ENCODE measurements around the gene CCDC136. TPM values are rescaled to one million over a fixed set of nuclear protein-coding genes. Genes with fewer than 3 reads are reported as not detected.

Gene CCDC136
- total RNA-seq (2022; extraction: Qiagen RNA extraction; ENCODE audit: low read depth): 1.1 to 2.3 TPM (median 2.2 TPM) in 5 replicates

DNA sequence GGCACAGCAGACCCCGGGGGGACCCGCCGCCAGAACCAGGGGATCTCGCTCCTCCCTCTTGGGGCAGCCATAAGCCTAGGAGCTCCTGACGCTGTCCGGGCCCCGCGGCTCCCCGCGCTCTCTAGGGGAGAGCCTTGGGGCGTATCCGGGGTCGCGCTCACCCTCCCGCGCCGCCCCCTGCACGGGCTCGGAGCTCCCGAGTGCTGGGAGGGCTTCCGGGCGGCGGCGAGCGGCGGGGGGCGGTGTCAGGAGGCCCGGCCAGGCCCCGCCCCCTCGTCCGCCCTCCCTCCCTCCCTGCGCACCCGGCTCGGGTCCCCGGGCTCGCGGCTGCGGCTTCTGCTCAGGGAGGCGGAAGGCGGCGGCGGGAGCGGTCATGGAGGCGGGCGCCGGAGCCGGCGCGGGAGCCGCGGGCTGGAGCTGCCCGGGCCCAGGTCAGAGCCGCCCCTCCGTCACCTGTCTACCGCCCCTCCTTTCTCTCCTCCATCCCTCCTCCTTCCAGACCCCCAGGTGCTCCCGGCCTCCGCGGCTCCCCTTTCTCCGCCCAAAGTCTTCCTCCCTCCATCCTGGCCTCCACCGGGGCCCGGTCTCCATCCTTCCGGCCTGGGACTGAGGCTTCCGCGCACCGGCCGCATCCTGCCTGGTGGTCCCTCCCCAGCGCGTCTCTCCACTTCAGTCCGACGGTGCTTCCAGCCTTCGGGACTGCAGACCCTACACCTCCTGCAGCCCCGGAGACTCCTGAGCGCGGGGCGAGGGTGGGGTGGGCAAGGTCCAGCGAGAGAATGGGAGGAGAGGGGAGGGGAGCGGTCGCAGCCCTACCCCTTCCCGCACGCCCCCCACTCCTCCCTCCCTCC is at the start of gene CCDC136:
Gene CCDC136, plus strand, starts transcription at position 848 of the 851 bp plus-strand sequence. CDS start 444 bp downstream, outside the sequence.

DNA sequence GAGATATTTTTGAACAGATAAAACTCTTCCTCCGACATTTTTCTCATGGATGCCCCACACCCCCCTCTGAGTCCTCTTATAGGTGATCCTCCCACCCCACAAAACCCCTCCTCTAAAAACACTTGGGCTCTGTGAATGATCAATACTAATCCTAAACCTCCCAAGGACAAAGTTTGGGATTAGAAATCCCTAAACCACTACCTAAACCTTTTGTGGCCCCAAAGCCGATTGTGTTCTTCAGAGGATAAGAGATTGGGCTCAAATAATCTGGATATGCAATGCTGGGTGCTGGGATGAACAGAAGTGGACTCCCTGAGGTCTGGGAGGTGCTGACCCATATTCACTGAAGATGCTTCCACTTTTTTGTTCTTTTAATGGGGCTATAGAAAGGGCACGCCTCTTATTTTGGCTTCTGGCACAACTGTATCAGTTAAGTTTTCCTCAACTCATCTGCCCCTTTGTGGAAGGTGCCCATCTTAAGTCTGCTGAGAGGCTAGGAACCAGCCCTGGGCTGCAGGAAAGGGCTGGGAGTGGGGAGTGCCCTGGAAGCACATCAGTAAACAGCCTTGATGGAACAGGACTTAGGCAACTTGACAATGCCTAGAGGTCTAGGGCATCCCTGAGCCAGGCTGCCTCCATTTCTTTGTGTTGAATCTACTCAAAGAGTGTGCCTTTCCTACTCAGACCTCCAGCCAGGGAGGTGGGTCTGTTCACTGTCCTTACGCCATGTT is 15.9 kb upstream of the CCDC136 start, which contains the start of gene OPN1SW:
Gene OPN1SW, minus strand, starts transcription at position 51 of the 731 bp plus-strand sequence. Its CDS starts 13 bp downstream, at position 38.

DNA sequence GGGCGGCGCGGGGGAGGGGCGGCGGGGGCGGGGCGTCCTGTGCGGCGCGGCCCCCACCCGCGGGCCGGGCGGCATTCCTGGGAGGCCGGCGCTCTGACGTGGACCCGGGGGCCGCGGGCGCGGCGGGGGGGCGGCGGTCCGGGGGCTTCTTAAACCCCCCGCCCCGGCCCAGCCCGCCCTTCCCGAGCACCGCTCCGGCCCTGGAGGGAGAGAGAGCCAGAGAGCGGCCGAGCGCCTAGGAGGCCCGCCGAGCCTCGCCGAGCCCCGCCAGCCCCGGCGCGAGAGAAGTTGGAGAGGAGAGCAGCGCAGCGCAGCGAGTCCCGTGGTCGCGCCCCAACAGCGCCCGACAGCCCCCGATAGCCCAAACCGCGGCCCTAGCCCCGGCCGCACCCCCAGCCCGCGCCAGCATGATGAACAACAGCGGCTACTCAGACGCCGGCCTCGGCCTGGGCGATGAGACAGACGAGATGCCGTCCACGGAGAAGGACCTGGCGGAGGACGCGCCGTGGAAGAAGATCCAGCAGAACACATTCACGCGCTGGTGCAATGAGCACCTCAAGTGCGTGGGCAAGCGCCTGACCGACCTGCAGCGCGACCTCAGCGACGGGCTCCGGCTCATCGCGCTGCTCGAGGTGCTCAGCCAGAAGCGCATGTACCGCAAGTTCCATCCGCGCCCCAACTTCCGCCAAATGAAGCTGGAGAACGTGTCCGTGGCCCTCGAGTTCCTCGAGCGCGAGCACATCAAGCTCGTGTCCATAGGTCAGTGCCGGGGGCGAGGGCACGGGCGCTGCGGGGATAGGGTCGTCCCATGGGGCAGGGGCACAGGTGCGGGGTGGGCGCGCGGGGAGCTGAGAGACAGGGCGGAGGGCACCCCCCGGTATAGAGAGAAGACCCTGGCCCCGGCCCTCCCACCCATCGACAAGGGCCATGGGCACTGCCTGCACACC is 38.7 kb downstream of the CCDC136 start, which contains the start of gene FLNC:
Gene FLNC, plus strand, starts transcription at position 176 of the 947 bp plus-strand sequence. Its CDS starts 232 bp downstream, at position 408.

DNA sequence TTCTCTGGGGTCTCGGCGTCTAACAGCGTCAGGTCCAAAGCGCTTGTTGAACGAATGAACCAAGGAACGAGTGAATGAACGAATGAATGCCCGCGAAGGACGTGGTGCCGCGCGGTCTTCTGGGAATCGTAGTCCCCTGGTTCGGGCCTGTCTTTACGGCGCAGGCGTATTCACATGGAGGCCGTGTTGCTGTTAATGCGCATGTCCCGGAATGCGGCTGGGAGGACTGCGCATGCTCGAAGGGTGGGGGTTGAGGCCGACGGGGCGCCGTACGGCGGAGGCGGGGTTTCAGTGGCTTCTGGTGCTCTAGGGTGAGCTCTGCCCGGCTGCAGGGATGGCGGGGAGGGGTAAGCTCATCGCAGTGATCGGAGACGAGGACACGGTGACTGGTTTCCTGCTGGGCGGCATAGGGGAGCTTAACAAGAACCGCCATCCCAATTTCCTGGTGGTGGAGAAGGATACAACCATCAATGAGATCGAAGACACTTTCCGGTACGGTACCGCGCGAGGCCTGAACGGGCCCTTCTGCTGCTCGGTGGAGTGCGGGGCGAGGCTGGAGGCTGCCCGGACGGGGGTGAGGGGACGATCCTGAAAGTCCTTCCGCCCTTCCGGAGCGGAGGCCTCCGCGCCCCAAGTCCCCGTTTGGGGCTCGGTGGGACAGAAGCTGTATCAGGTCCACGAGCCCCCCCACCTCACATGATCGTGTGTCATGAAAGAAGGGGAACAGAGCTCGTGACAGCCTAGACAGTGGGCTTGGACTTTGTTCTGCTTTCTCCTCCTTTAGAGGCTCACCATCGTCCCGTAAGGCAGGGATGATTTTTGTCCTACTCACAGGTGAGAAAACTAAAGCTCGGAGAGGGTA is 71.0 kb downstream of the CCDC136 start, which contains the start of gene ATP6V1F:
Gene ATP6V1F, plus strand, starts transcription at position 286 of the 862 bp plus-strand sequence. Its CDS starts 49 bp downstream, at position 335.

Other genes starting within 250 kb of the CCDC136 start
- gene GARIN1A, start 119.7 kb upstream of the CCDC136 start, total RNA-seq (2022; extraction: Qiagen RNA extraction; ENCODE audit: low read depth): 0.25 to 0.73 TPM (median 0.53 TPM) in 5 replicates
- 124 to 198 TPM (median 160 TPM) in 5 replicates for gene CALU, start 52.6 kb upstream of the CCDC136 start, total RNA-seq (2022; extraction: Qiagen RNA extraction; ENCODE audit: low read depth)
- not detected in 5 replicates for gene OPN1SW, start 16.2 kb upstream of the CCDC136 start, total RNA-seq (2022; extraction: Qiagen RNA extraction; ENCODE audit: low read depth)
- 3.7 to 5.9 TPM (median 4.7 TPM) in 5 replicates for gene FLNC, start 38.4 kb downstream of the CCDC136 start, total RNA-seq (2022; extraction: Qiagen RNA extraction; ENCODE audit: low read depth)
- 240 to 271 TPM (median 252 TPM) in 5 replicates for gene ATP6V1F, start 70.9 kb downstream of the CCDC136 start, total RNA-seq (2022; extraction: Qiagen RNA extraction; ENCODE audit: low read depth)
- 0.09 to 0.18 TPM (median 0.14 TPM) in 5 replicates for gene KCP, start 118.7 kb downstream of the CCDC136 start, total RNA-seq (2022; extraction: Qiagen RNA extraction; ENCODE audit: low read depth)
- gene IRF5, start 146.0 kb downstream of the CCDC136 start, total RNA-seq (2022; extraction: Qiagen RNA extraction; ENCODE audit: low read depth): 12.5 to 15.9 TPM (median 14.1 TPM) in 5 replicates